ENCODE results near the gene PDK1. TPM values are rescaled to one million over a fixed set of nuclear protein-coding genes. Genes with fewer than 3 reads are reported as not detected.
"Not testable (repeated sequence)": the region's sequence is repeated elsewhere in the genome, so short reads cannot be mapped to it uniquely, and the experiment has no call there.

The PDK1 gene
- total RNA-seq: 10.6 TPM

- FAIRE-seq (no peak), DNase-seq (ENCODE audit: low spot score in 2 of 2) (peak; percentile 95 to 96)
Observed at GRCh38 chr2:172555522-172556283, at the start of gene PDK1. Gene PDK1 (plus strand): TSS chr2:172556090. CDS start chr2:172556151, 61 bp downstream.

GRCh38 chr2:172507199-172507598 lies 48.7 kb upstream of the PDK1 start:
- no peak for FAIRE-seq
- no peak for DNase-seq (ENCODE audit: low spot score in 2 of 2)

GRCh38 chr2:172510088-172510487 lies 45.8 kb upstream of the PDK1 start:
- DNase-seq (ENCODE audit: low spot score in 2 of 2): no peak
- FAIRE-seq: no peak

GRCh38 chr2:172510548-172510947 lies 45.3 kb upstream of the PDK1 start:
- FAIRE-seq: no peak
- no peak for DNase-seq (ENCODE audit: low spot score in 2 of 2)

GRCh38 chr2:172512810-172513523 lies 42.9 kb upstream of the PDK1 start:
- FAIRE-seq (no peak), DNase-seq (ENCODE audit: low spot score in 2 of 2) (no peak)

- DNase-seq (ENCODE audit: low spot score in 2 of 2) (no peak), FAIRE-seq (no peak)
Observed at GRCh38 chr2:172513524-172513900, 42.4 kb upstream of the PDK1 start.

- DNase-seq (ENCODE audit: low spot score in 2 of 2) (no peak), FAIRE-seq (no peak)
Observed at GRCh38 chr2:172513935-172514586, 41.8 kb upstream of the PDK1 start.

GRCh38 chr2:172516299-172516698 lies 39.6 kb upstream of the PDK1 start:
- DNase-seq (ENCODE audit: low spot score in 2 of 2) (no peak), FAIRE-seq (no peak)

GRCh38 chr2:172518995-172519394 lies 36.9 kb upstream of the PDK1 start:
- FAIRE-seq: no peak
- DNase-seq (ENCODE audit: low spot score in 2 of 2): no peak

GRCh38 chr2:172525601-172526000 lies 30.3 kb upstream of the PDK1 start:
- DNase-seq (ENCODE audit: low spot score in 2 of 2) (no peak), FAIRE-seq (no peak)

GRCh38 chr2:172531309-172531708 lies 24.6 kb upstream of the PDK1 start:
- DNase-seq (ENCODE audit: low spot score in 2 of 2): no peak
- no peak for FAIRE-seq

GRCh38 chr2:172532461-172532860 lies 23.4 kb upstream of the PDK1 start:
- FAIRE-seq; DNase-seq (ENCODE audit: low spot score in 2 of 2): not testable (repeated sequence)

GRCh38 chr2:172533687-172534086 lies 22.2 kb upstream of the PDK1 start:
- DNase-seq (ENCODE audit: low spot score in 2 of 2) (no peak), FAIRE-seq (no peak)

GRCh38 chr2:172535119-172535518 lies 20.8 kb upstream of the PDK1 start:
- DNase-seq (ENCODE audit: low spot score in 2 of 2) (no peak), FAIRE-seq (no peak)

GRCh38 chr2:172537851-172538250 lies 18.0 kb upstream of the PDK1 start:
- FAIRE-seq; DNase-seq (ENCODE audit: low spot score in 2 of 2): not testable (repeated sequence)

GRCh38 chr2:172539767-172540166 lies 16.1 kb upstream of the PDK1 start:
- no peak for FAIRE-seq
- no peak for DNase-seq (ENCODE audit: low spot score in 2 of 2)

GRCh38 chr2:172540421-172540820 lies 15.5 kb upstream of the PDK1 start:
- no peak for FAIRE-seq
- DNase-seq (ENCODE audit: low spot score in 2 of 2): no peak

GRCh38 chr2:172545408-172546075 lies 10.3 kb upstream of the PDK1 start:
- FAIRE-seq (no peak), DNase-seq (ENCODE audit: low spot score in 2 of 2) (no peak)

GRCh38 chr2:172549131-172549530 lies 6.8 kb upstream of the PDK1 start:
- no peak for FAIRE-seq
- no peak for DNase-seq (ENCODE audit: low spot score in 2 of 2)

- not testable (repeated sequence) for DNase-seq (ENCODE audit: low spot score in 2 of 2); FAIRE-seq
Observed at GRCh38 chr2:172549802-172550201, 6.1 kb upstream of the PDK1 start.

- FAIRE-seq (no peak), DNase-seq (ENCODE audit: low spot score in 2 of 2) (no peak)
Observed at GRCh38 chr2:172550419-172550818, 5.5 kb upstream of the PDK1 start.

Measured in frontal cortex (tissue), 4 donors.